GM12873 (cell line): ENCODE measurements around the gene CACNA2D3.

Experiments
- CTCF ChIP-seq: IDR thresholded peaks from 2 replicates; pipeline ENCODE4 v1.5.1; 2012; ENCODE audit warnings: low read depth, mild to moderate bottlenecking, moderate library complexity, low read length, control low read depth; ENCODE audit not compliant: insufficient read depth; ENCODE audit errors: missing control alignments

CACNA2D3 gene

DNA sequence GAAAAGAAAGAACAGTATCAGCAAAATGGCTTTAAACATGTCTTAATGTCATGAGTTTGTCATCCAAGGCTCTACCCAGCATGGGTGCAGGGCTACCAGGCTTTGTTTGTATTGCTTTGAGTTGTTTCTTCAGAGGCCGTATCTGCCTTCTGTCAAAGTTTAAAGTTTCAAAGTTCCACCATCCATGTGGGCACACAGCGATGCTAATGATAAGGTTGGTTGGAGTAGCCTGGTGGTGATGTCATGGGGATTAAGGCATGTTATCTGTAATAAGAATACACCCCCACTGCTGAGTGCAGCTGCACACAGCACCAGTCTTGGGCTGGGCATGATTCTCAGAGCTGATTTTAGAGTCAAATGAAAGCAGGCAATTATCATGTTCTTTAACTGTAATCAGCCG, 877.5 kb downstream of the CACNA2D3 start:
- TF ChIP-seq CTCF = no peak

DNA sequence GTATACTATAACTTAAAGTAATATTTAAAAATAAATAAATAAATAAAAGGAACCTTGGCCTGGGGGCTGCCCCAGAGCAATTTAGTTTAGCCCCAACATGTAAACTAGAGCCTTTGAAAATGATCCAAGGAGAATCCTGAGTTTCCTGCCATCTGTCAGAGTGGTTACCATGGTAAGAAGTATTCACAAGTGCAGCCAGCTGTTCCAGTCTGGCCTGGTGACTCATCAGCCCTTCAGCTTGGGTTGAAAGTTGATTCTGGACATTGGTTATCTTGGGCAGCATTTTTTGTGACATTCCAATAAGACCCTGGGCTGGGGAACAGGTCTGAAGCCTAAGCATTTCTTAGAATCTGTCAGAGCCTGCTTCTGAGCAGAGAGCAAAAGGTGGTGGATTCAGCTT, 878.2 kb downstream of the CACNA2D3 start:
- TF ChIP-seq CTCF = no peak

DNA sequence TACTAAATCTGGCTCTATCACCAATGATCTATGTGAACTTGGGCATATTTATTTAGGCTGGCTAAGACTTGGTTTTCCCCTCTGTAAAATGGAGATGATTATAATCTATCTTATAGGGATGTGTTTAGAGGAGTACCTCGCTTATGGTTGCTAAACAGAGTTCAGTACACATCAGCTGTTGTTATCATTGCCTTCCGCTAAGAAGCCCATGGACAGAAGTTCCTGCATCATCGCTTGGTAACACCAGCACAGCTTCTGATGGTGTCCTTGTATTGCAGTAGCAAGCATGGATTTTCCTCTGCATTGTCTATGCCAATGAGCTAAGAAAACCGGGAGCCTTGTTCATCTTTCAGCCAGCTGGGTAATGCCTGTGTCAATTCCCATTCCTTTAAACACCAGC, 878.6 kb downstream of the CACNA2D3 start:
- TF ChIP-seq CTCF = no peak

DNA sequence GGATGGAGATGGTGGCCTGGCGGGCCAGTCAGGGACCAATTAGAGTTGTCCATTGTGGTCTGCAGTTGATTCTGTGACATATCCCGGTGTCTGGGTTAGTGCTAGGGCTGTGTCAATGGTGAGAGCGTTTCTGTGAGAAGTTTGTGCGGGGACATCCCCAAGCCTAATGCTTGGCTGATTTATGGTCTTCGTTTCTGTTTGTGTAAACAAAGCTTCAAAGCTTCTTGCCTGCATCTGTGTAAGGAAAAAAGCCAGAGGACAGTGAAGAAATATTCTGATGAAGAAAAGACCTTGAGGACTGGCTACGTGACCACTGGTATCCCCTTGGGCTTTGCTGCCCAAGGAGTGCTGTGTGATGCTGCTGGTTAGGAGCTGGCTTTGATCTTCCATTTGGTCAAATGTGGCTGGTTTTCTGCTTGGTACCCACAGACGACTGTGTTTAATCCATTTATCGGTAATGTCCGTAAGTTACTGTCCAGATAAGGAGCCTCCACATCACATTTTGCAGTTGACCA, 880.1 kb downstream of the CACNA2D3 start:
- no peak for TF ChIP-seq CTCF

DNA sequence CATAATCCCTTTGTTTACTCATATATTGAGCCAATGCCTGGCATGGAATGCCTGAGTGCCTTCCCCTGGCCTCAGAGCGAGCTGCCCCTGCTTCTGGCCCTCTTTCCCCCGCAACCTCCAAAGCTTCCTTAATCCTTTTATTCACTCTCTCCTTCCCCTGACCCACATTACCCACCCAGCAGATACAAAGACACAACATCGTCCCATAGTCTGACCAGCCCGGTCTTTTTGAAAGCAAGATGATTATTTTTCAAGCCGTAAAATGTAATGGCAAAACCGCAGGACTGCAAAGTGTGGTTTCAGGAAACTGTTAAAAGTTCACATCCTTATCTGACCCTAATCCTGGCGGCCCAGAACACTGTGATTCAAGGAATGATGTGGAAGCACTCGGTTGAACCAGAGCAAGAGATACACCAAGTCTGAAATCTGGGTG, 883.9 kb downstream of the CACNA2D3 start:
- TF ChIP-seq CTCF = no peak

GRCh38 chr3:55007971-55008370, 885.6 kb downstream of the CACNA2D3 start:
- no peak for TF ChIP-seq CTCF

GRCh38 chr3:55009372-55009771, 887.0 kb downstream of the CACNA2D3 start:
- TF ChIP-seq CTCF = no peak
